MM.1S (cell line): Measurements from ENCODE around the gene ARHGEF40.

Experiments
- DNase-seq: peaks from one replicate; pipeline ENCODE4 v3.0.0-alpha.2; 2015
- H2AFZ ChIP-seq: fragments of 300-600 bp; sonication (generic); 2 replicates; pipeline ENCODE4 v1.6.0; 2016; ENCODE audit warnings: antibody characterized with exemption, low read length
- H3F3A ChIP-seq: fragments of 300-600 bp; sonication (generic); 2 replicates; pipeline ENCODE4 v1.6.1; 2016; ENCODE audit warnings: mild to moderate bottlenecking, antibody characterized with exemption, low read length, moderate library complexity, mixed read lengths; ENCODE audit not compliant: insufficient read depth
- H3K27ac ChIP-seq: fragments of 300-600 bp; sonication (generic); 2 replicates; pipeline ENCODE4 v1.5.1; 2016; ENCODE audit warnings: mild to moderate bottlenecking, low read length
- H3K27me3 ChIP-seq: fragments of 300-600 bp; sonication (generic); replicated peaks from 2 replicates; pipeline ENCODE4 v1.6.0; 2016; ENCODE audit warnings: low read length; ENCODE audit not compliant: insufficient read depth
- H3K36me3 ChIP-seq: fragments of 300-600 bp; sonication (generic); replicated peaks from 2 replicates; pipeline ENCODE4 v1.6.1; 2016; ENCODE audit warnings: mild to moderate bottlenecking, low read length, mixed read lengths; ENCODE audit not compliant: insufficient read depth
- H3K4me1 ChIP-seq: fragments of 300-600 bp; sonication (generic); 2 replicates; pipeline ENCODE4 v1.6.1; 2016; ENCODE audit warnings: low read length, mixed read lengths
- H3K4me2 ChIP-seq: fragments of 300-600 bp; sonication (generic); 2 replicates; pipeline ENCODE4 v1.6.0; 2016; ENCODE audit warnings: low read depth, low read length
- H3K4me3 ChIP-seq: fragments of 300-600 bp; sonication (generic); 2 replicates; pipeline ENCODE4 v1.5.1; 2016; ENCODE audit warnings: low read length, mixed read lengths
- H3K79me2 ChIP-seq: fragments of 300-600 bp; sonication (generic); 2 replicates; pipeline ENCODE4 v1.6.1; 2016; ENCODE audit warnings: mixed run types, low read length, mixed read lengths
- H3K9ac ChIP-seq: fragments of 300-600 bp; sonication (generic); 2 replicates; pipeline ENCODE4 v1.6.1; 2016; ENCODE audit warnings: low read length, mixed read lengths
- H3K9me2 ChIP-seq: fragments of 300-600 bp; sonication (generic); replicated peaks from 2 replicates; pipeline ENCODE4 v1.6.1; 2016; ENCODE audit warnings: mild to moderate bottlenecking, low read length, mixed read lengths; ENCODE audit not compliant: insufficient read depth
- H3K9me3 ChIP-seq: fragments of 300-600 bp; sonication (generic); replicated peaks from 2 replicates; pipeline ENCODE4 v1.6.1; 2016; ENCODE audit warnings: mild to moderate bottlenecking, low read length, mixed read lengths; ENCODE audit not compliant: insufficient read depth
- H4K20me1 ChIP-seq: fragments of 300-600 bp; sonication (generic); 2 replicates; pipeline ENCODE4 v1.6.1; 2016; ENCODE audit warnings: mild to moderate bottlenecking, low read length, moderate library complexity, mixed read lengths; ENCODE audit not compliant: insufficient read depth
- CTCF ChIP-seq: fragments of 300-600 bp; sonication (generic); IDR thresholded peaks from 2 replicates; pipeline ENCODE4 v1.5.1; 2016; ENCODE audit warnings: antibody characterized with exemption, low read length, mixed read lengths
- EZH2 ChIP-seq: fragments of 300-600 bp; sonication (generic); optimal IDR thresholded peaks from 2 replicates; pipeline ENCODE3; 2017; ENCODE audit warnings: low read depth, mild to moderate bottlenecking, antibody characterized with exemption, low read length, mixed read lengths
- EZH2phosphoT487 ChIP-seq: fragments of 300-600 bp; sonication (generic); IDR thresholded peaks from 2 replicates; pipeline ENCODE4 v1.6.1; 2018; ENCODE audit warnings: antibody characterized with exemption, low read length

The ARHGEF40 gene

DNA sequence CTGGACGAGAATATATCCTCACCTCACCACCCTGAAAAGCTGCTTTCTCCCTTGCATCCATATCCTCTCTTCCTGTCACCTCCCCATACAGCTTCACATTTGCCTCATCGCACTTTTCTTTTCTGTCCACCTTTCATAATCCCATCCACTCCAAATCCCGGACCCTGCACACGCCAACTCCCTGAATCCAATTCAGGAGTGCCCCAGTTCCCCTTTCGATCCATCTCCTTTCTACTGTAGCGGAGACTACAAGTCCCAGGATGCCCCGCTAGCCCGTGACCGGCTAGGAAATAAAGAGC lies 33.3 kb downstream of the ARHGEF40 start:
- Histone ChIP-seq H3K9me3 (no peaks in the 10 kb centered on the region), H3F3A (peaks cover 9% of the 10 kb centered on the region), H3K27ac (peak overlapping the region; percentile 95; the same call in 1 of the 2 replicates), H3K27me3 (no peaks in the 10 kb centered on the region), H3K9me2 (no peaks in the 10 kb centered on the region), H3K4me2 (peak overlapping the region; percentile 89), H3K9ac (peak overlapping the region; percentile 97), H3K4me3 (peak overlapping the region; percentile 76), H3K79me2 (no peaks in the 10 kb centered on the region), H4K20me1 (no peaks in the 10 kb centered on the region), H3K36me3 (no peaks in the 10 kb centered on the region), H3K4me1 (peaks cover 35% of the 10 kb centered on the region), H2AFZ (peak overlapping the region; percentile 61; the same call in 1 of the 2 replicates)
- DNase-seq: no peak
- TF ChIP-seq EZH2phosphoT487: no peak
- no peak for TF ChIP-seq CTCF
- no peak for TF ChIP-seq EZH2

DNA sequence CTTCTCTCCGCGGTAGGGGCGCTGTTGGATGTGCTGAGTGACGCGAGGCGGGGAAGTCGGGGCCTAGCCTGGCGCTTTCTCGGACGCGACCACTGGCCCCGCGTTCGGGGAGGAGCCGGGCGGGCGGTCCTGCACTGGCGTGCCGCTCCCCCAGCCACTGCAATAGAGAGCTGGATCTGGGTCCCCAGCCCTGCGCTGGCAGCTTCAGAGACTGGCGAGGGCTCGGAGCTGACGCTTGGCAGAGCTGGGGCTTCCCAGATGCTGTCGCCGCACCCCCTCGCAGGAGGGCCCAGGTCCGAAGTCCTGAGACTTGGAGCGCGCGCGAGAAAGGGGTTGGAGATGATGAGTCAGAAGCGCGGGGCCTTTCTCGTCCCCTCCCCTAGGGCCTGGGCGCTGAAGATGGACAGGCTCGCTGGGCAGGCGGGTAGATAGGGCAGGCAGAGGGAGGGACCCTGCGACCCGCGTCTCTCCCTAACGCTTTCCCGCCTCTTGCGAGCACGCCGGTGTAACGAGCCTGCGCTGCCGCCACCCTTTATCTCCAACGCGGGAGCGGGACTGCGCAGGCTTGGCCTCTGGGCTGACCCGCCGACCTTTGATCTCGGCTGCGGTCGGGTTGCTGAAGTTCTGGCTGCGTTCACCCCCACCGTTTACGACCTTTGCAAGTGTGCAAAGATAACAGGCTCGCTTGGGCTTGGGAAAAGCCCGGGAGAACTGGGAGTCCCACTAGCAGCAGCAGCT lies 33.8 kb downstream of the ARHGEF40 start:
- Histone ChIP-seq H3K27me3 (no peaks in the 10 kb centered on the region), H4K20me1 (no peaks in the 10 kb centered on the region), H3K4me1 (peaks cover 37% of the 10 kb centered on the region), H3K9me3 (no peaks in the 10 kb centered on the region), H3K4me3 (peak overlapping the region; percentile 76), H3K4me2 (peak overlapping the region; percentile 89), H3K36me3 (no peaks in the 10 kb centered on the region), H2AFZ (peak overlapping the region; percentile 61), H3K9me2 (no peaks in the 10 kb centered on the region), H3F3A (peaks cover 10% of the 10 kb centered on the region), H3K9ac (peak overlapping the region; percentile 97), H3K79me2 (no peaks in the 10 kb centered on the region), H3K27ac (peak overlapping the region; percentile 95)
- TF ChIP-seq CTCF (peak; percentile 53), EZH2phosphoT487 (no peak)
- DNase-seq: peak; percentile 89

- H3K4me3 ChIP-seq: peak overlapping the region; percentile 76
- H3F3A ChIP-seq: peaks cover 16% of the 10 kb centered on the region
- H3K9ac ChIP-seq: peak overlapping the region; percentile 97
- no peaks in the 10 kb centered on the region for H3K27me3 ChIP-seq
- TF ChIP-seq CTCF: peak; percentile 73
- TF ChIP-seq EZH2phosphoT487: no peak
- H3K4me2 ChIP-seq: peak overlapping the region; percentile 89
- H3K27ac ChIP-seq: peak overlapping the region; percentile 95
- no peaks in the 10 kb centered on the region for H4K20me1 ChIP-seq
- peaks cover 38% of the 10 kb centered on the region for H3K4me1 ChIP-seq
- H3K9me3 ChIP-seq: no peaks in the 10 kb centered on the region
- peak; percentile 65 for DNase-seq
- 0 out of 2 replicates have a peak overlapping the region, but pooled peaks have one; percentile 61 for H2AFZ ChIP-seq
- no peaks in the 10 kb centered on the region for H3K79me2 ChIP-seq
- no peaks in the 10 kb centered on the region for H3K9me2 ChIP-seq
- no peaks in the 10 kb centered on the region for H3K36me3 ChIP-seq
These were observed 34.5 kb downstream of the ARHGEF40 start for GRCh38 chr14:21104448-21105060.
